Liver (tissue), 9 donors: ENCODE measurements around the gene PCNT. TPM values are rescaled to one million over a fixed set of nuclear protein-coding genes. Genes with fewer than 3 reads are reported as not detected.

Experiments
- DNase-seq: peaks from one replicate; pipeline ENCODE4 v3.0.0-alpha.2; 2017; ENCODE audit warnings: low spot score
- H3K27ac ChIP-seq, 2 donors: one replicate each; pipeline ENCODE4 v1.7.0; 2013; ENCODE audit warnings: inconsistent platforms in 2 of 2, low read length in 2 of 2, control low read depth in 1 of 2, low read depth in 1 of 2, mild to moderate bottlenecking in 1 of 2
- H3K27me3 ChIP-seq, 4 donors: one replicate each; pipeline versions ENCODE4 v1.6.1 to v1.7.0; 2013; ENCODE audit warnings: low read length in 3 of 4, inconsistent platforms in 1 of 4, mild to moderate bottlenecking in 1 of 4, moderate library complexity in 1 of 4; ENCODE audit not compliant: control insufficient read depth in 4 of 4, insufficient read depth in 4 of 4
- H3K36me3 ChIP-seq, 4 donors: one replicate each; pipeline versions ENCODE4 v1.6.1 to v1.7.0; 2013; ENCODE audit warnings: low read length in 3 of 4, mild to moderate bottlenecking in 3 of 4, low read depth in 1 of 4, moderate library complexity in 1 of 4; ENCODE audit not compliant: control insufficient read depth in 4 of 4, insufficient read depth in 3 of 4
- H3K4me1 ChIP-seq, 4 donors: one replicate each; pipeline versions ENCODE4 v1.6.1 to v1.7.0; 2013; ENCODE audit warnings: low read length in 3 of 4, mild to moderate bottlenecking in 3 of 4, moderate library complexity in 1 of 4; ENCODE audit not compliant: control insufficient read depth in 4 of 4, insufficient read depth in 4 of 4
- H3K4me3 ChIP-seq, 3 donors: one replicate each; pipeline versions ENCODE4 v1.6.1 to v1.7.0; 2013; ENCODE audit warnings: low read length in 3 of 3, control low read depth in 1 of 3, low read depth in 1 of 3, mild to moderate bottlenecking in 1 of 3
- H3K9ac ChIP-seq, 2 donors: one replicate each; pipeline ENCODE4 v1.7.0; 2013; ENCODE audit warnings: low read length in 2 of 2, mild to moderate bottlenecking in 2 of 2, moderate library complexity in 2 of 2, control low read depth in 1 of 2, low read depth in 1 of 2
- H3K9me3 ChIP-seq, 4 donors: one replicate each; pipeline versions ENCODE4 v1.6.1 to v1.7.0; 2013; ENCODE audit warnings: low read length in 3 of 4; ENCODE audit not compliant: control insufficient read depth in 4 of 4
- CTCF ChIP-seq: fragments of 150-350 bp; IDR thresholded peaks from 2 replicates; pipeline ENCODE4 v1.5.1; 2017; ENCODE audit warnings: improper control_type of control experiment, low read depth, low read length; ENCODE audit not compliant: missing input control
- EGR1 ChIP-seq, 2 donors: IDR thresholded peaks; 2 replicates each; pipeline ENCODE4 v1.6.1; 2016 to 2018; ENCODE audit warnings: antibody characterized with exemption in 2 of 2, low read depth in 2 of 2
- FOXA1 ChIP-seq: IDR thresholded peaks from 2 replicates; pipeline ENCODE4 v1.6.1; 2016; ENCODE audit warnings: antibody characterized with exemption
- FOXA2 ChIP-seq: IDR thresholded peaks from 2 replicates; pipeline ENCODE4 v1.6.1; 2016; ENCODE audit warnings: antibody characterized with exemption
- GABPA ChIP-seq, 2 donors: IDR thresholded peaks in 1 of 2; conservative IDR thresholded peaks in 1 of 2; 2 replicates each; pipeline ENCODE4 v1.6.1; 2016; ENCODE audit warnings: antibody characterized with exemption in 2 of 2, mild to moderate bottlenecking in 1 of 2, moderate library complexity in 1 of 2
- HNF4G ChIP-seq: IDR thresholded peaks from 2 replicates; pipeline ENCODE4 v1.6.1; 2016; ENCODE audit warnings: antibody characterized with exemption
- JUND ChIP-seq, 2 donors: IDR thresholded peaks; 2 replicates each; pipeline ENCODE4 v1.6.1; 2016; ENCODE audit warnings: antibody characterized with exemption in 2 of 2
- NR2F2 ChIP-seq: IDR thresholded peaks from 2 replicates; pipeline ENCODE4 v1.6.1; 2016; ENCODE audit warnings: antibody characterized with exemption
- RAD21 ChIP-seq, 2 donors: IDR thresholded peaks; 2 replicates each; pipeline ENCODE4 v1.6.1; 2016; ENCODE audit warnings: antibody characterized with exemption in 2 of 2, mild to moderate bottlenecking in 2 of 2
- RXRA ChIP-seq, 2 donors: IDR thresholded peaks; 2 replicates each; pipeline ENCODE4 v1.6.1; 2017 to 2018; ENCODE audit warnings: antibody characterized with exemption in 2 of 2, mild to moderate bottlenecking in 1 of 2
- SP1 ChIP-seq: IDR thresholded peaks from 2 replicates; pipeline ENCODE4 v1.6.1; 2018; ENCODE audit warnings: antibody characterized with exemption, mild to moderate bottlenecking
- YY1 ChIP-seq: IDR thresholded peaks from 2 replicates; pipeline ENCODE4 v1.6.1; 2016; ENCODE audit warnings: antibody characterized with exemption, mild to moderate bottlenecking
- WGBS: extraction: QIAGEN DNeasy Blood & Tissue Kit; methylation state at CpG from one replicate; pipeline ENCODE4 v1.1.7; 2013; 5-methylcytosine and 5-hydroxymethylcytosine counted together
- polyA plus RNA-seq, 2 donors: library from polyadenylated mRNA; stranded (reverse) in 1 of 2; unstranded in 1 of 2; fragments of 200-250 nt in 1 of 2; fragments of >200 nt in 1 of 2; fragmentation: Nextera tagmentation in 1 of 2; extraction: Ambion mirVana in 1 of 2; gene quantifications; one replicate each; pipeline versions ENCODE4 v1.2.1 to v1.2.3, GENCODE V29; 2013 to 2015
- total RNA-seq, 2 donors: library from RNA; depleted of rRNA; stranded (reverse); fragments of >200 nt; gene quantifications; one replicate each; pipeline ENCODE4 v1.2.3, GENCODE V29; 2014
- TF ChIP-seq, protein P1 (sequence below): IDR thresholded peaks from 2 replicates; pipeline ENCODE4 v1.6.1; 2016; ENCODE audit warnings: antibody characterized with exemption, mild to moderate bottlenecking
- TF ChIP-seq, protein P2 (sequence below): IDR thresholded peaks from 2 replicates; pipeline ENCODE4 v1.6.1; 2016; ENCODE audit warnings: antibody characterized with exemption
- donor health status: healthy.
- donor health status: healthy.
- donor health status: healthy.
- donor health status: healthy.
- donor health status: healthy.

The PCNT gene
- total and polyA plus RNA-seq, 4 donors: 6.7 to 36.8 (median 15.2) TPM

DNA sequence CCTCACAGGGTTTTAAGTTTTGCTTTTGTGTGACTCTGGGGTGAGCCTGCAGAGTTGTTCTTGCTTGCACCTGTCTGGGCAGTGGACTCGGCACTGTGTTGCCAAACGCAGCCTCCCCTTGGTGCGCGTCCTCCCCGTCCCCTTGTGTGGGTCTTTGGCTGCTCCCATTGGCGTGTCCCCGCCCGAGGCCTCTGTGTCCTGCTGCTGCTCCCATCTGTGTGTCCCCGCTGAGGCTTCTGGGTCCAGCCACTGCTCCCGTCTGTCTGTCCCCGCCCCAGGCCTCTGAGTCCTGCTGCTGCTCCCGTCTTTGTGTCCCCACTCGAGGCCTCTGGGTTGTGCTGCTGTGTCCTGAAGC, 62.8 kb downstream of the PCNT start:
- Histone ChIP-seq H3K4me1 (no peaks in the 10 kb centered on the region), H3K9ac (no peak overlapping the region), H3K27ac (no peak overlapping the region), H3K36me3 (peaks cover 2 to 32% (median 9%) of the 10 kb centered on the region in 4 donors), H3K27me3 (no peaks in the 10 kb centered on the region), H3K9me3 (no peaks in the 10 kb centered on the region), H3K4me3 (no peak overlapping the region)
- no peak for DNase-seq
- TF ChIP-seq, protein P1, sequence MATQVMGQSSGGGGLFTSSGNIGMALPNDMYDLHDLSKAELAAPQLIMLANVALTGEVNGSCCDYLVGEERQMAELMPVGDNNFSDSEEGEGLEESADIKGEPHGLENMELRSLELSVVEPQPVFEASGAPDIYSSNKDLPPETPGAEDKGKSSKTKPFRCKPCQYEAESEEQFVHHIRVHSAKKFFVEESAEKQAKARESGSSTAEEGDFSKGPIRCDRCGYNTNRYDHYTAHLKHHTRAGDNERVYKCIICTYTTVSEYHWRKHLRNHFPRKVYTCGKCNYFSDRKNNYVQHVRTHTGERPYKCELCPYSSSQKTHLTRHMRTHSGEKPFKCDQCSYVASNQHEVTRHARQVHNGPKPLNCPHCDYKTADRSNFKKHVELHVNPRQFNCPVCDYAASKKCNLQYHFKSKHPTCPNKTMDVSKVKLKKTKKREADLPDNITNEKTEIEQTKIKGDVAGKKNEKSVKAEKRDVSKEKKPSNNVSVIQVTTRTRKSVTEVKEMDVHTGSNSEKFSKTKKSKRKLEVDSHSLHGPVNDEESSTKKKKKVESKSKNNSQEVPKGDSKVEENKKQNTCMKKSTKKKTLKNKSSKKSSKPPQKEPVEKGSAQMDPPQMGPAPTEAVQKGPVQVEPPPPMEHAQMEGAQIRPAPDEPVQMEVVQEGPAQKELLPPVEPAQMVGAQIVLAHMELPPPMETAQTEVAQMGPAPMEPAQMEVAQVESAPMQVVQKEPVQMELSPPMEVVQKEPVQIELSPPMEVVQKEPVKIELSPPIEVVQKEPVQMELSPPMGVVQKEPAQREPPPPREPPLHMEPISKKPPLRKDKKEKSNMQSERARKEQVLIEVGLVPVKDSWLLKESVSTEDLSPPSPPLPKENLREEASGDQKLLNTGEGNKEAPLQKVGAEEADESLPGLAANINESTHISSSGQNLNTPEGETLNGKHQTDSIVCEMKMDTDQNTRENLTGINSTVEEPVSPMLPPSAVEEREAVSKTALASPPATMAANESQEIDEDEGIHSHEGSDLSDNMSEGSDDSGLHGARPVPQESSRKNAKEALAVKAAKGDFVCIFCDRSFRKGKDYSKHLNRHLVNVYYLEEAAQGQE: no peak
- TF ChIP-seq FOXA2 (no peak), HNF4G (no peak), EGR1 (IDR thresholded peaks at IDR 0.05; ENCODE audit: low read depth in 2 of 2) (no peak), GABPA (IDR thresholded peaks at IDR 0.05 in 1 of 2, conservative IDR thresholded peaks at IDR 0.05 in 1 of 2) (no peak), RXRA (IDR thresholded peaks at IDR 0.05) (no peak), FOXA1 (no peak), YY1 (no peak), CTCF (no peak)
- TF ChIP-seq, protein P2, sequence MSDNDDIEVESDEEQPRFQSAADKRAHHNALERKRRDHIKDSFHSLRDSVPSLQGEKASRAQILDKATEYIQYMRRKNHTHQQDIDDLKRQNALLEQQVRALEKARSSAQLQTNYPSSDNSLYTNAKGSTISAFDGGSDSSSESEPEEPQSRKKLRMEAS: no peak
- 97% methylated on average over 13 of the region's 13 CpGs for WGBS

- H3K27me3 ChIP-seq: no peaks in the 10 kb centered on the region
- no peak overlapping the region for H3K27ac ChIP-seq
- TF ChIP-seq FOXA2: no peak
- TF ChIP-seq SP1: no peak
- TF ChIP-seq EGR1 (IDR thresholded peaks at IDR 0.05; ENCODE audit: low read depth in 2 of 2): no peak
- TF ChIP-seq RAD21 (IDR thresholded peaks at IDR 0.05): no peak
- TF ChIP-seq RXRA (IDR thresholded peaks at IDR 0.05): no peak
- no peak for TF ChIP-seq JUND (IDR thresholded peaks at IDR 0.05)
- no peak for TF ChIP-seq HNF4G
- no peak for TF ChIP-seq NR2F2
- TF ChIP-seq YY1: no peak
- TF ChIP-seq CTCF: no peak
- H3K9me3 ChIP-seq: no peaks in the 10 kb centered on the region
- H3K9ac ChIP-seq: no peak overlapping the region
- DNase-seq: no peak
- peaks cover 0 to 7% (median 6%) of the 10 kb centered on the region in 4 donors for H3K4me1 ChIP-seq
- H3K4me3 ChIP-seq: no peak overlapping the region
- peaks cover 2 to 22% (median 8%) of the 10 kb centered on the region in 4 donors for H3K36me3 ChIP-seq
- 97% methylated on average over 33 of the region's 33 CpGs for WGBS
Measured at GRCh38 chr21:46388206-46388880, 64.4 kb downstream of the PCNT start.
